Endothelial cell of umbilical vein (primary cell): ENCODE data around the gene RYR1. TPM values are rescaled to one million over a fixed set of nuclear protein-coding genes. Genes with fewer than 3 reads are reported as not detected.
A peak's percentile ranks its signal among the peaks of the same experiment; 100 is the strongest.

Source experiments
- BruUV-seq: library from RNA; stranded (reverse); fragments of 400-500 nt; replicated peaks from 2 replicates; lab custom pipeline; 2021; lab: Mats Ljungman, UMichigan
- CTCF ChIA-PET: fragments of 300-600, 350-600 bp; sonication (Branson Sonifier 250); formaldehyde crosslinking; loops from one replicate; lab custom pipeline; 2021; ENCODE audit warnings: antibody characterized with exemption, inconsistent platforms; lab: Charles Lee
- POLR2A ChIA-PET: fragments of 300-600, 350-600 bp; sonication (Branson Sonifier 250); formaldehyde crosslinking; loops from one replicate; lab custom pipeline; 2021; ENCODE audit warnings: antibody characterized with exemption, inconsistent platforms; lab: Charles Lee
- DNase-seq: peaks from one replicate; pipeline ENCODE4 v3.0.0-alpha.2; 2011; ENCODE audit warnings: low read depth, low spot score
- FAIRE-seq: peaks from 2 replicates; lab custom pipeline; 2011; peaks lifted over from hg19 to GRCh38; lab: Jason Lieb, UNC
- H2AFZ ChIP-seq: 2 replicates; pipeline ENCODE4 v1.6.0; 2012; ENCODE audit warnings: low read depth, low read length, control low read depth, inconsistent platforms
- H3K27ac ChIP-seq: 2 replicates; pipeline ENCODE4 v1.5.1; 2011; ENCODE audit warnings: low read depth, mild to moderate bottlenecking, control low read depth, low read length, moderate library complexity; ENCODE audit not compliant: insufficient read depth
- H3K27me3 ChIP-seq, 2 experiments: 2 replicates each; pipeline versions ENCODE4 v1.6.0 to v1.6.1; 2011; ENCODE audit warnings: low read length in 2 of 2, mixed read lengths in 1 of 2; ENCODE audit not compliant: control insufficient read depth in 2 of 2, insufficient read depth in 2 of 2
- H3K36me3 ChIP-seq, 2 experiments: 2 replicates in 1 of 2; 3 replicates in 1 of 2; pipeline ENCODE4 v1.5.1; 2011; ENCODE audit warnings: low read length in 2 of 2, mild to moderate bottlenecking in 1 of 2, moderate library complexity in 1 of 2; ENCODE audit not compliant: control insufficient read depth in 2 of 2, insufficient read depth in 2 of 2; ENCODE audit errors: extremely low read depth in 1 of 2
- H3K4me1 ChIP-seq: 3 replicates; pipeline ENCODE4 v1.5.1; 2011; ENCODE audit warnings: mild to moderate bottlenecking, low read length; ENCODE audit not compliant: control insufficient read depth, insufficient read depth; ENCODE audit errors: extremely low read depth
- H3K4me2 ChIP-seq: 2 replicates; pipeline ENCODE4 v1.6.1; 2011; ENCODE audit warnings: low read length, control low read depth, mixed read lengths; ENCODE audit not compliant: insufficient read depth
- H3K4me3 ChIP-seq, 3 experiments: fragments of 200-600 bp in 1 of 3; sonication (generic), shearing (Covaris generic) in 1 of 3; replicated peaks in 1 of 3; 2 replicates each; pipeline ENCODE4 v1.5.1; 2011 to 2016; ENCODE audit warnings: control low read depth in 3 of 3, low read length in 3 of 3, mild to moderate bottlenecking in 2 of 3, inconsistent platforms in 1 of 3, low read depth in 1 of 3, moderate library complexity in 1 of 3; ENCODE audit not compliant: insufficient read depth in 1 of 3
- H3K79me2 ChIP-seq: 2 replicates; pipeline ENCODE4 v1.6.0; 2012; ENCODE audit warnings: low read length, inconsistent platforms; ENCODE audit not compliant: control insufficient read depth, insufficient read depth
- H3K9ac ChIP-seq: replicated peaks from 2 replicates; pipeline ENCODE3; 2011; ENCODE audit warnings: low read length, control low read depth; ENCODE audit not compliant: insufficient read depth; ENCODE audit errors: extremely low read depth
- H3K9me1 ChIP-seq: replicated peaks from 3 replicates; pipeline ENCODE4 v1.6.0; 2011; ENCODE audit warnings: mild to moderate bottlenecking, low read length; ENCODE audit not compliant: control insufficient read depth, insufficient read depth; ENCODE audit errors: extremely low read depth
- H3K9me3 ChIP-seq: replicated peaks from 2 replicates; pipeline ENCODE4 v1.5.1; 2012; ENCODE audit warnings: low read length, inconsistent platforms; ENCODE audit not compliant: control insufficient read depth, insufficient read depth
- H4K20me1 ChIP-seq: replicated peaks from 2 replicates; pipeline ENCODE3; 2011; ENCODE audit warnings: mild to moderate bottlenecking, low read length; ENCODE audit not compliant: control insufficient read depth, insufficient read depth; ENCODE audit errors: extremely low read depth
- EZH2 ChIP-seq: IDR thresholded peaks from 2 replicates; pipeline ENCODE4 v1.6.1; 2012; ENCODE audit warnings: borderline replicate concordance, low read depth, mild to moderate bottlenecking, moderate library complexity, low read length, inconsistent platforms; ENCODE audit not compliant: severe bottlenecking
- FOS ChIP-seq: IDR thresholded peaks from 2 replicates; pipeline ENCODE4 v1.6.1; 2011; ENCODE audit warnings: mild to moderate bottlenecking, low read length, moderate library complexity, borderline replicate concordance; ENCODE audit not compliant: insufficient read depth
- GATA2 ChIP-seq: IDR thresholded peaks from 2 replicates; pipeline ENCODE4 v1.7.0; 2011; ENCODE audit warnings: low read depth, mild to moderate bottlenecking, moderate library complexity, mixed read lengths, low read length; ENCODE audit not compliant: insufficient read length, insufficient read depth
- JUN ChIP-seq: IDR thresholded peaks from 2 replicates; pipeline ENCODE4 v1.6.1; 2011; ENCODE audit warnings: borderline replicate concordance, low read depth; ENCODE audit not compliant: insufficient read length, insufficient read depth
- MAX ChIP-seq: IDR thresholded peaks from 2 replicates; pipeline ENCODE4 v1.6.1; 2011; ENCODE audit not compliant: insufficient read depth, insufficient read length
- MYC ChIP-seq: IDR thresholded peaks from one replicate; pipeline ENCODE4 v1.6.1; 2011; ENCODE audit warnings: mild to moderate bottlenecking, low read depth, low read length
- POLR2A ChIP-seq: IDR thresholded peaks from 2 replicates; pipeline ENCODE4 v1.6.1; 2012; ENCODE audit warnings: low read depth, mild to moderate bottlenecking, control low read depth, low read length
- POLR2AphosphoS5 ChIP-seq: IDR thresholded peaks from 2 replicates; pipeline ENCODE4 v1.6.1; 2012; ENCODE audit warnings: low read depth, mild to moderate bottlenecking, control low read depth, low read length, moderate library complexity; ENCODE audit not compliant: insufficient read depth
- dilution Hi-C: fragments of 300-500 bp; cut with MboI; formaldehyde crosslinking; loops from one replicate; pipeline ENCODE4 v1.15.0; 2019; ENCODE audit warnings: low sequenced_read_pairs; ENCODE audit not compliant: extremely low pct_ligation_motif_present
- intact Hi-C: fragments of 100-400 bp; cut with micrococcal nuclease; formaldehyde crosslinking; loops from one replicate; pipeline ENCODE4 v1.10.0; 2022
- polyA plus RNA-seq, 4 experiments: library from polyadenylated mRNA; depleted of rRNA in 3 of 4; stranded (reverse) in 3 of 4; unstranded in 1 of 4; fragments of >200 nt; gene quantifications; 2 replicates each; pipeline versions ENCODE4 v1.2.1 to v1.2.3, GENCODE V29; 2011 to 2012; ENCODE audit warnings: missing spikeins in 1 of 4
- total RNA-seq: library from RNA; stranded (reverse); gene quantifications from 2 replicates; pipeline ENCODE4 v1.2.3, GENCODE V29; 2021
- TF ChIP-seq, protein P1 (sequence below), 2 donors: IDR thresholded peaks; 1 replicate in 1 of 2; 2 replicates in 1 of 2; pipeline ENCODE4 v1.5.1; 2011; ENCODE audit warnings: low read length in 2 of 2, mild to moderate bottlenecking in 2 of 2, moderate library complexity in 2 of 2, control low read depth in 1 of 2, inconsistent platforms in 1 of 2, low read depth in 1 of 2; ENCODE audit not compliant: insufficient read depth in 1 of 2; ENCODE audit errors: extremely low read depth in 1 of 2

Gene RYR1
- total and polyA plus RNA-seq, 2 donors (not counting 3 experiments of a cell fraction or from before 2014, with no cell fraction given), result under 0.01 to 0.02 TPM

- TF ChIP-seq FOS, result no peak
- TF ChIP-seq POLR2A, result no peak
- TF ChIP-seq JUN, result no peak
- no peak for TF ChIP-seq POLR2AphosphoS5
- dilution Hi-C loops (no loop called here), intact Hi-C loops (no loop called here)
- H2AFZ ChIP-seq, result no peak overlapping the region
- no peaks in the 10 kb centered on the region for H3K27me3 ChIP-seq
- FAIRE-seq, result no peak
- H3K36me3 ChIP-seq, result no peaks in the 10 kb centered on the region
- DNase-seq, result no peak
- POLR2A ChIA-PET, result no interaction called here
- no peaks in the 10 kb centered on the region for H3K9me1 ChIP-seq
- BruUV-seq, result no TSS peak
- no peaks in the 10 kb centered on the region for H4K20me1 ChIP-seq
- no peak overlapping the region for H3K9ac ChIP-seq
- H3K4me1 ChIP-seq, result peaks cover 12% of the 10 kb centered on the region
- peaks cover 11% of the 10 kb centered on the region for H3K79me2 ChIP-seq
- H3K27ac ChIP-seq, result no peak overlapping the region
- H3K9me3 ChIP-seq, result no peaks in the 10 kb centered on the region
- H3K4me2 ChIP-seq, result no peak overlapping the region
- CTCF ChIA-PET, result interaction anchor here (0.7 to 0.9 kb wide), 2 partner anchors 22 to 110 kb away, joined by 3 read pairs; no protein-coding TSS in a partner anchor
- H3K4me3 ChIP-seq, result no peak overlapping the region
Observed at GRCh38 chr19:38615007-38615581, 181.6 kb downstream of the RYR1 start.

DNA sequence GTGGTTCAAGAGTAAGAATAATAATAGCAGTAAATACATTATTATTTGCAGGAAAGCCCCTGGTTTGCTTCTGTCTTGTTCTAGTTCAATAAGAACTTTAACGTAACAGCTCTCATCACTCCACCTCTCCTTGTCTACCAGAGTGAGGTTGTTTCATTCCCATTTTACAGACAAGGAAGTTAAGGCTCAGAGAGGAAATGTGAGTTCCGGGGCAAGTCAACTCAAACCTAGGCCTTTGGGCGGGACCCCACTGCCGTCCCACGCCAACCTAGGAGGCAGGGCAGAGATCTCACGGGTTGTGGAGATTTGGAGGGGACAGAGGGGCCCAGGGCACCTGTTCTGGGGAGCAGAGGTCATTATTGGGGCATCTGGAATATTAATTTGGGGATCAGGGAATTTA, 182.8 kb downstream of the RYR1 start:
- Histone ChIP-seq H3K9me1 (no peaks in the 10 kb centered on the region), H4K20me1 (no peaks in the 10 kb centered on the region), H2AFZ (no peak overlapping the region), H3K27ac (no peak overlapping the region), H3K4me1 (peaks cover 14% of the 10 kb centered on the region), H3K4me3 (no peak overlapping the region), H3K9ac (no peak overlapping the region), H3K36me3 (no peaks in the 10 kb centered on the region), H3K27me3 (no peaks in the 10 kb centered on the region), H3K4me2 (no peak overlapping the region), H3K9me3 (no peaks in the 10 kb centered on the region), H3K79me2 (peaks cover 14% of the 10 kb centered on the region)
- intact Hi-C loops (no loop called here), dilution Hi-C loops (no loop called here)
- TF ChIP-seq GATA2, result no peak
- TF ChIP-seq EZH2, result no peak
- no peak for TF ChIP-seq POLR2A
- TF ChIP-seq, protein P1, sequence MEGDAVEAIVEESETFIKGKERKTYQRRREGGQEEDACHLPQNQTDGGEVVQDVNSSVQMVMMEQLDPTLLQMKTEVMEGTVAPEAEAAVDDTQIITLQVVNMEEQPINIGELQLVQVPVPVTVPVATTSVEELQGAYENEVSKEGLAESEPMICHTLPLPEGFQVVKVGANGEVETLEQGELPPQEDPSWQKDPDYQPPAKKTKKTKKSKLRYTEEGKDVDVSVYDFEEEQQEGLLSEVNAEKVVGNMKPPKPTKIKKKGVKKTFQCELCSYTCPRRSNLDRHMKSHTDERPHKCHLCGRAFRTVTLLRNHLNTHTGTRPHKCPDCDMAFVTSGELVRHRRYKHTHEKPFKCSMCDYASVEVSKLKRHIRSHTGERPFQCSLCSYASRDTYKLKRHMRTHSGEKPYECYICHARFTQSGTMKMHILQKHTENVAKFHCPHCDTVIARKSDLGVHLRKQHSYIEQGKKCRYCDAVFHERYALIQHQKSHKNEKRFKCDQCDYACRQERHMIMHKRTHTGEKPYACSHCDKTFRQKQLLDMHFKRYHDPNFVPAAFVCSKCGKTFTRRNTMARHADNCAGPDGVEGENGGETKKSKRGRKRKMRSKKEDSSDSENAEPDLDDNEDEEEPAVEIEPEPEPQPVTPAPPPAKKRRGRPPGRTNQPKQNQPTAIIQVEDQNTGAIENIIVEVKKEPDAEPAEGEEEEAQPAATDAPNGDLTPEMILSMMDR (IDR thresholded peaks at IDR 0.05; ENCODE audit: extremely low read depth in 1 of 2, insufficient read depth in 1 of 2, low read depth in 1 of 2, low read length in 2 of 2), result no peak
- TF ChIP-seq MYC, result no peak
- no peak for TF ChIP-seq MAX
- TF ChIP-seq JUN, result no peak
- TF ChIP-seq FOS, result no peak
- no peak for TF ChIP-seq POLR2AphosphoS5
- ChIA-PET CTCF (interaction anchor here (1.0 kb wide), 1 partner anchor 18 kb away, joined by 3 read pairs; no protein-coding TSS in a partner anchor), POLR2A (no interaction called here)
- DNase-seq (no peak), FAIRE-seq (peak; percentile 18)
- no TSS peak for BruUV-seq
